ENCODE data around the gene MLLT6.

DNA sequence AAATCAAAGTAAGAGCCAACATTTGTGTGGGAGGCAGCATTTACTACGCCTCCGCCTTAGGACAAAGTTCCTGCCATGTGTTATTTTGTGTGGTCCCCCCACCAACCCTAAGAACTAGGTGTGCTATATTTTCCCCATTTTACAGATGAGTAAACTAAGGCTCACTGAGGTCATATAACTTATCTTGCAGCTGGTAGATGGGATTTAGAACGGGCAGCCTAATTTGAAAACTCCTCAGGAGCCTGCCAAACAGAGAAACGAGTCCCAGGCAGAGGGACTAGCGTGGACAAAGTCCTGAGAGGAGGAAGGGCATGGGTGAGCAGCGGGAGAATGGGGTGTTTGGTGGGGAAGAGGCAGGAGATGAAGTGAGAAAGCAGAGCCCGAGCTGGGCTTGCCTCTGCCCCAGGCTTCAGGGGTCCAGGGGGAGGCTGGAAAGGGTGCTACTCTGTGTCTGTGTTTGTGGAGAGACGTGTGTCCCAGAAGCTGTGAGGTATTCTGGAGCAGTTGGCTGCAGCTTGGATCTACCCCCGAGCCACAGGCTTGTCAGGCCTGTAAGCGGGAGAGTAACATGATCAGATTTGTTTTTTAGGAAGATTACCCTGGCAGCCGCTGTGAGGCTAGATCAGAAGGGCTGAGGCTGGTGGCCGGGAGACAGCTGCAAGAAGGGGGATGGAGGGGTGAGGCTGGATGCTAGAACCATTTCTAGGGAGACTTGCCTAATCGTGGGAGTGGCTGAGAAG is 5.0 kb downstream of the MLLT6 start:
- TF ChIP-seq, protein P1, sequence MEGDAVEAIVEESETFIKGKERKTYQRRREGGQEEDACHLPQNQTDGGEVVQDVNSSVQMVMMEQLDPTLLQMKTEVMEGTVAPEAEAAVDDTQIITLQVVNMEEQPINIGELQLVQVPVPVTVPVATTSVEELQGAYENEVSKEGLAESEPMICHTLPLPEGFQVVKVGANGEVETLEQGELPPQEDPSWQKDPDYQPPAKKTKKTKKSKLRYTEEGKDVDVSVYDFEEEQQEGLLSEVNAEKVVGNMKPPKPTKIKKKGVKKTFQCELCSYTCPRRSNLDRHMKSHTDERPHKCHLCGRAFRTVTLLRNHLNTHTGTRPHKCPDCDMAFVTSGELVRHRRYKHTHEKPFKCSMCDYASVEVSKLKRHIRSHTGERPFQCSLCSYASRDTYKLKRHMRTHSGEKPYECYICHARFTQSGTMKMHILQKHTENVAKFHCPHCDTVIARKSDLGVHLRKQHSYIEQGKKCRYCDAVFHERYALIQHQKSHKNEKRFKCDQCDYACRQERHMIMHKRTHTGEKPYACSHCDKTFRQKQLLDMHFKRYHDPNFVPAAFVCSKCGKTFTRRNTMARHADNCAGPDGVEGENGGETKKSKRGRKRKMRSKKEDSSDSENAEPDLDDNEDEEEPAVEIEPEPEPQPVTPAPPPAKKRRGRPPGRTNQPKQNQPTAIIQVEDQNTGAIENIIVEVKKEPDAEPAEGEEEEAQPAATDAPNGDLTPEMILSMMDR (IDR thresholded peaks at IDR 0.05), result no peak
- TF ChIP-seq POLR2AphosphoS5 (IDR thresholded peaks at IDR 0.05), result no peak
